HG03280 (cell line): Measurements from ENCODE around the gene GPR85.
"Not testable (repeated sequence)": the region's sequence is repeated elsewhere in the genome, so short reads cannot be mapped to it uniquely, and the experiment has no call there.

Experiments
- ATAC-seq: cut with Tn5 transposase; IDR thresholded peaks from one replicate; pipeline ENCODE4 v1.9.1; 2021; ENCODE audit warnings: mild to moderate bottlenecking, moderate library complexity; ENCODE audit not compliant: unreplicated experiment

Gene GPR85, protein sequence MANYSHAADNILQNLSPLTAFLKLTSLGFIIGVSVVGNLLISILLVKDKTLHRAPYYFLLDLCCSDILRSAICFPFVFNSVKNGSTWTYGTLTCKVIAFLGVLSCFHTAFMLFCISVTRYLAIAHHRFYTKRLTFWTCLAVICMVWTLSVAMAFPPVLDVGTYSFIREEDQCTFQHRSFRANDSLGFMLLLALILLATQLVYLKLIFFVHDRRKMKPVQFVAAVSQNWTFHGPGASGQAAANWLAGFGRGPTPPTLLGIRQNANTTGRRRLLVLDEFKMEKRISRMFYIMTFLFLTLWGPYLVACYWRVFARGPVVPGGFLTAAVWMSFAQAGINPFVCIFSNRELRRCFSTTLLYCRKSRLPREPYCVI

DNA sequence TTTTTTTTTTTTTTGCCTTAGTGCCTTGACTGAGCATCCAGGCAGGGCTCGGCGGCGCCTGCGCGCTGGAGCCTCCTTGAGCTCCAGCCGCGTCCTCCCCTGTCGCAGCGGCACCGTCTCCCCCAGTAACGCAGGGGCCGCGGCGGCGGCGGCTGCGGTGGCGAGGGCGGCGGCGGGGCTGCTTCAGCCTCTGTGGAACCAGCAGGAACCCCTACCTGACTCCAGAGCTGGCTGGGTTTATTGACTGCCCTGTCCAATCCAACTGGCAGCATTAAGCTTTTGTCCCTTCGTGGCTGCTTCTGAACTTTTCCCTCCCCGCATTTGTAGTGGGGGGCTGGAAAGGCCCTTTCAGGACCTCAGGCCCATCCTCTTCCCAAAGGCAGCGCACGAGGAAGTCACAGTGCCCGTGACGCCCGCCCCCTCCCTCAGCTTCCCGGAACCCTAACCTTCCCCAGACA is at the start of gene GPR85:
Gene GPR85 (minus strand): TSS at position 397 of the 458 bp plus-strand sequence. CDS start 2,106 bp downstream, outside the sequence.
- ATAC-seq, result peak; percentile 47

DNA sequence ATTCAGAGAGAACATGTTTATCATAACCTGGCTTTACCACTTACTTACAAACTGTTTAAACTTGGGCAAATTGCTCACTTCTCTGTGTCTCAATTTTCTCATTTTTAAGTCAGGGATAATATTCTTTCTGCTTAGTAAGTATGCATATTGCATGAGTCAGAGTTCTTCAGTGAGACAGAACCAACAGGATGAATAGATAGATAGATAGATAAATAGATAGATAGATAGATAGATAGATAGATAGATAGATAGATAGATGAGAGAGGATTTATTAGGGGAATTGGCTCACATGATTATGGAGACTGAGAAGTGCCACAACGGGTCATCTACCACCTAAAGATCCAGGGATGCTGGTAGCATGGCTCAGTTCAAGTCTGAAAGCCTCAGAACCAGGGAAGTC is 47.4 kb upstream of the GPR85 start:
- ATAC-seq, result no peak

DNA sequence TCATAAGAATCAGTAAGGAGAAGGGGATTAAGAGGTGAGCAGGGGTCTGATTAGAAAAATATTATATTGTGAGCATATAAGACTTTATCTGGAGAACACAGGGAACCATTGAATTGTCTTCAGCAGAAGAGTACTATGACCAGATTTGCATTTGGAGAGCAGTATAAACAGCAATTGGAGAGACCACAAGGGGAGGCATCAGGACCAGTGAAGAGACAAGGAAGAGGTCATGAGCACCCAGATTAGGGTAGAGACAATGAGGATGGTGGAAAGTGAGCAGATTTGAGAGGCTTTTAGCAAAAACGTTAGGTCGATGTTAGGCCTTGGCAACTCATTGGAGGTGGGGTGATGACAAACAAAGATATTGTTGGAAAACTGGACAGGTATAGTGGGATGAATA is 44.7 kb upstream of the GPR85 start:
- ATAC-seq, result no peak

DNA sequence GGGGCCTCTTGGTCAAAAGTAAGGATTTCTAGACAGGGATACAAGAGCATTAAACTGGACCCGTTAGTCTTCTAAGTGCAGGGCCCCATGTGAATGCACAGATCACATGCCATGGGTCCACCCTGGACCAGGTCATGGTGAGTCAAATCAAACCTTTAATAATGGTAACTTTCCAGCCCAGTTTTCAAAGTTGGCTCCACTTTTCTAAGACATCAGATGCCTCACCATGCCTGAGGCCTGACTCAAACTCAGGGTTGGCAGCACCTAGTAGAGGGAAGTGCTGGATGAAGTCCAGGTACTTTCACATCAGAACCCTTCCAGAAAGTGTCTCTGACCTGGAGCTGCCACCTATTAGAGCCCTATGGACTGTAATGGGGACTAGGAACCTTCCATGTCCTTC is 41.4 kb upstream of the GPR85 start:
- ATAC-seq, result no peak

DNA sequence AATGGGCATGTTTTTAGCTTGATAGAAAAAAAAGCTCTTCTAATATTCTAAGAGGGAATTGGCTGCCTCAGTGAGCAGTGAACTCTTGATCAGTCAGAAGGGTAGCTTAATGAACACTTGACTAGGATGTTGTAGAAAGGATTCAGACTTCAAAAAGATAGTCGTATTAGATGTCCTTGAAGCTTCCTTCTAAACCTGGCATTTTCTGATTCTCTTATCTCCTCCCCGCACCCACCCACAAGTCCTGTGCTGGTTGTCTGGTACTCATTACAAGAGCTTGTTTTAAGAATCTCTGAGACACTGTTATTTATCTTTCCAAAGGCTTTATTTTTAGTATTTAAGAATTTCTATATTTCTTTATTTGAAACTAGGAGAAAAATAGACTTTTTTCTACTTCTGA is 39.1 kb upstream of the GPR85 start:
- no peak for ATAC-seq

DNA sequence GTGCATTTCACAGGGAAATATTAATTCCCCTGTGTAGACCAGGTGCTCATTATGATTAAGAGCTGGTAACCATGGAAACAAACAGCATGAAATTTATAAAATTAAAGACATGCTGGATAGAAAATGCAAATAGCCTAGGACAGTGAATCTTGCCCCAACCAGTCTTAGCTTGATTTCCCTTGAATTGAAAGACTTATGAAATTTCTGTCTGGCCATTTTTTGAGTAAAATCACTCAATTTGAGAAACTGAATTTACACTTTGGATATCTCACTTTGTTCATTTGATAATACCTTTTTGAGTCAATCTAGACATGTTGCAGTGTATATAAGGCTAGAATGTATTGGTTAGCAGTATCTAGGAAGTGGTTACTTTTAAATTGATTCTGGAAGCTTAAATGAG is 36.1 kb upstream of the GPR85 start:
- no peak for ATAC-seq

DNA sequence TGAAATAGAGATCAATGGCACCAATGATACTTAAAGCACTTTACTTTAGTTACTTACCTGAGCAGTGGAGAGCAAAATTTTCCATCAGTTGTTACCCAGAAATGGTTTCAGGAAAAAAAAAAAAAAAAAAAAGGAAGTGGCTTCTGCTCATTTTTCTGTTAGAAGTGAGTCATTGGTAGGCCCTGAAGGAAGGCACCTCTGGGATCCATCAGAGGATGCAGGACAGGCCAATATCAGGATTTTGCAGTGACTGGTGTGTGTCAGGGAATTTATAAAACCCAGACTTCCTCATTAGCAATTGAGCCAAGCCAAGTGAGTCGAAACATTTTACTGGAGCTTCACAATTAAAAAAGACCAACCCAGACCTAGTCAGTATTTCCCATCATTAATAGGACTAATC is 34.0 kb upstream of the GPR85 start:
- ATAC-seq, result no peak

DNA sequence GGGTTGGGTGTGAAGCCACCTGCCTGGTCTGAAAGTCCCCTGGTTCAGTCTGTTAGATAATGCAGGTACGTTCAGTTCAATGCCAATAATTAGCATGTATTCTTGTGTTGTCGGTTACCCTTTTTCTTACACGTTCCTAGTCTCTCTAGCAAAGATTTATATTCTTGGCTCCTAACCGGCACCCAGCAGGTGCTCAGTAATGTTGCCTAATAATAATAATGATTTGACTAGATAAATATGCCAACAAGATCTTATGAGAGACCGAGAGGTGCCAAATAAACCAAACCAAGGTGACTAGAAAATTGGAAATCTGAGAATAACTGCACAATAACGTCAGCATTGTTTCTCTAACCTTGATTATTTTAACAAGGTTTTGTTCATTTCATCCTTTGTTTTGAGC is 32.8 kb upstream of the GPR85 start:
- ATAC-seq, result no peak

DNA sequence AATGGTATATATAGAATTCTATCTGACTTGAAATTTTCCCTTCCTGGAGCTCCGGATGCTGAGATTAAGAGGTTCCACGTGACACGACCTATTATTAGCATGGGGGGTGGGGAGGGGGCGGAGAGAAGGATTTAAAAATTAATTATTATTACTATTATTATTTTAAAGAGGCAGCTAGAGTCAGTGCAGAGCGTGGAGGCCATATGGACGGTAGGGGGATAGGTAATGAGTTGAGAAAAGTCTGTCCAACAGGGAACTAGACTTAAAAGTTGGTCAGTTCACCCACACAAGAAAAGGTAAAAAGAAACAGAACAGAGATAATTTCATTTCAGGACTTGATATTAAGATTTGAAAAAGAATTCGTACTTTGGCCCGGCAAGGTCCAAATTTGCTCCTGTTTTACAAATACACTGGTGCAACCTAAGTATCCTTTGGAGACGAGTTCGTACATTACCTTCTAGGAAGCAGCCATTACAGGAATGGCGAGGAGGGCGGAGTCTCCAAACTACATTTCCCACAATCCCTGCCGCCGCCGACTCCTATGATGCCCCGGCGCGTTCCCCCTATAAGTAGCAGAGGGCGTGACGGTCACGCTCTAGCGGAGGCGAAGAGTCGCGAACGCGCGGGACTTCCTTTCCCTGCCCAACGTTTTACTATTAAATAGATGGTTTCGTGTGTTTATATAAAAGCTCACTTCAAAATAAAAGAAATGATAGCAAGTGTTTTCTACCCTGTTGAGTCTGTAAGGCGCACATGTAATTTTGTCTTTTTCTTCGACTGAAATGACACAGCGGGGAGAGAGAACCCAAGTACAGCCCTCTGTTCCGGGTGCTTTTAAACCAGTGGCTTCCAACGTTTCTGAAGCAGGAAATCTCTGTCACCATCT is 31.7 kb upstream of the GPR85 start, which contains the start of gene SMIM30:
Gene SMIM30 (minus strand): TSS at position 481 of the 886 bp plus-strand sequence. CDS start 976 bp downstream, outside the sequence.
- peak; percentile 100 for ATAC-seq

DNA sequence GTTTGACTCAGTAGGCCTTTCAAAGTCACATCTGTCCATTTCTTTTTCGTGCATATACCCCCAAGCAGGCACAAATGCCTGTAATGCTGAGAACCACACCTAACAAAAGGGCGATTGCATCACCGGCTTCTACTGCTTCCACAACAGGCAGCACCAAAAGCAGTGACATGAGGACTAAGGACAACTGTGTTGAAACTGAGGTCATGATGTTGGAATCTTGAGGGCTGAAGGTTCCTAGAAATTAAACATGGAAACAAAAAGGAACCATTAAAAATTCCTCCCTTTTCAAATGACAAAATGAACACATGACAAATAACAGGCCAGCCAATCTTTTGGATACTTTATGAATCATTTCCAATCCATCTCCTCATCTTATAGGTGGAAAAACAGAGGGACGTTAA is 30.7 kb upstream of the GPR85 start:
- ATAC-seq, result not testable (repeated sequence)

DNA sequence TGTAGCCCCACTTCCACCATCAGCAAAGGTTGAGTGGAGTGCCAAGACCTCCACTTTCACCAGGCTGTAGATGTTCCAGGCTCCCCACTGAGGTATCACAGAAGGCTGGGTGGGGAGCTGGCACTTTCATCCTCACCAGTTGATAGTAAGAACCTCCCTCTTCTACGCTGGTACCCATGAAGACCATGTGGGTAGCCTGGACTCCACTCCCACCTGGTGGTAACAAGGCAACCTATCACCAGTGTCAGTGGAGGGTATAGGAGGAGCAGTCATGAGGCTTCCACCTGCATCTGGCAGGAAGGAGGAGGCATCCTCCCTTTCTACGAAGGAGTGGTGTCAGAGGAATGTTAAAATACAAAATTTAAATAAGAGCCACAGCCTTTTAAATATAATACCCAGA is 27.3 kb upstream of the GPR85 start:
- ATAC-seq, result no peak

DNA sequence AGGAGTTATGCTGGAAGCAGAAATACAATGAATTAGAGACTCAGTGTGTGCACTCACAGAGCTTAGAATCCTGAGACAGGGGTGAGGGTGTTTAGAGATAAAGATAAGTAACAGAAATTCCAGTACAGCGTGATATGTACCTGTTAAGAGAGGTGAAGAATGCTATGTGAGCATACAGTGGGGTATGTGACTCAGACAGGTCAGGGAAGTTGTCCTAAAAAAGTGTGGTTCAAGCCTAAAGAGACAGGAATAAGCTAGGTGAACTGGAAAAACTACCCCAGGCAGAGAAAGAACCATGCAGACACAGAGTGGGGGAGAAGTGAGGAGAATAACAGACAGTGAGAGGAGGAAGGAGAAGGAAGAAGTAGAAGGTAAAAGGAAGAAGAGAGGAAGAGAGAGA is 23.1 kb upstream of the GPR85 start:
- ATAC-seq, result no peak

DNA sequence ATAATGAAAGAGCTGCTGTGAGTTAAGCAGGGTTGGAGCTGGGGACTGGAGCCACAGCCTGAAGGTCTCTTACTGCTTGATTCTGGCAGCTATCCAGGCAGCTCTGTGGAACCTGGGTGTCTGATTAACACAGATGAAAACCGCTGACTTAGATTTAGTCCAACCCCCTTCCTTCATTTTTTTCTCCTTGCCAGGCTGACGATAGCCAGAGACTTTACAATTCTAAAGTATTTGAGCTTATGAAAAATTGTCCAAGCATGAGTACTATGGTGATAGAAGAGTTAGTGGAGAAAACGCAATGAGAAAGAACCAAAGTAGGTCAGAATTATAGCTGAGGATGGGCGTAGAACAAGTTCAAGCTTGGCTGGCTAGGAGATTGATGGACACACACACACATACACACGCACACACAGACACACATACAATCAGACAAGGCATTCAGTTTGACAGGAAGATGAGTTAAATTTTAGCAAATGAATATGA is 13.5 kb upstream of the GPR85 start:
- ATAC-seq, result no peak

DNA sequence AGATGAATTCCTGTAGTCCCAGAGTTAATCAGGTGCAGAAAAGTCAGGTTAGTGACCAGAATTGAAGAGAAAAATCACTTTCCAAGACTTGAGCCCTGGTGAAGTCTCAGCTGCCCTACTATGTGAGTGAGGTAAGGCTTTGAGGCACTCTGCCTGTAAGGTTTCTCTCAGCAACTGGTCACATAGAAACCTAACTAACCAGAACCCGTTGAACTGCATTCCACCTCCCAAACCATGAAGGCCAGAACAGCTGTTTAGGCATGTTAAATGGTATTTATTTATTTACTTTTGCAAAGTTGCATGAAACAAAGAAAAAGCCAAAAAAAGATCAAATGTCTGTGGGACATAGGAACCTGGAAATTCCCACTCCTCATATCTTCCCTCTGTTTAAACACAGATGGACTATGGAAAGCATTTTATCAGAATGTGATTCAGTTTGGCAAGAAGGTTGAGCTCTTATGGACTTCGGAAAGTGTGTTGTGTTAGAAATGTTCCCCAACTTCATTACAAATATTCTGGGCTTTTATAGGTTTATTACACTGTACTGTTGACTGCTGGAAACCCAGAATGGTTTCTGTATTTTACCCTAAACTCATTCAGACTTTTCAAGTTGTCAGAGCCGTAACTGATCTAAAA is 12.8 kb upstream of the GPR85 start:
- ATAC-seq, result no peak

DNA sequence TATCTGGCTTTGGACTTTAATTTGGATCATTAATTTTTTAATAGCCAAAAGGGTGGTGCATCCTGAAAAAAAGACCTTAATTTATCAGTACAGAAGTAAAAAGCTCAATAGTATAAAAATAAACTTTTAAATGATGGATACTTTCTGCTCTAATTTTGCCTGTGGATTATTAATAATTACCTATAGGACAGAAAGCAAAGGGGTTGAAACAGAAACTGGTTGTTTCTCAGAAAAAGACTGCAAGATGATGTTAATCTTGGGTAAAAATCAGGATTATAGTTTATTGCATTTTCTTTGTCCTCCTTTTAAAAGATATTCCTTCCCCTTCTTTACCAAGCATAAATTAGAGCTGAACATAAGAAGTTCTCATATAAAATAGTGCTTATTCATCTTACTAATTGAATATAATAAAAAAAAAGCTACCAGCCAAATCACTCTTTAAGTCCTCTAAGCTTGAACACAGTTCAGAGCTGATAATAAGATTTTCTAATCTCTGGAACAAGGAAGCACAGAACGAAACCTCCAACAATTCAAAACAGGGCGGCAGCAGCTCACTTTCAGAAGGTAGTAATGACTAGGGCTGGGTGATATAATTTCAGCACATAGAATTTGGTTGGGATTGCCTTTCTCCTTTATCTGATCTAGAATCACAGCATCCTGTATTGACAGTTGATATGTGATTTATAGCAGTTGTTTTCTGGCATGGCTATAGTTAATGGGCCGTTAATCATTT is 8.1 kb upstream of the GPR85 start:
- ATAC-seq, result no peak

DNA sequence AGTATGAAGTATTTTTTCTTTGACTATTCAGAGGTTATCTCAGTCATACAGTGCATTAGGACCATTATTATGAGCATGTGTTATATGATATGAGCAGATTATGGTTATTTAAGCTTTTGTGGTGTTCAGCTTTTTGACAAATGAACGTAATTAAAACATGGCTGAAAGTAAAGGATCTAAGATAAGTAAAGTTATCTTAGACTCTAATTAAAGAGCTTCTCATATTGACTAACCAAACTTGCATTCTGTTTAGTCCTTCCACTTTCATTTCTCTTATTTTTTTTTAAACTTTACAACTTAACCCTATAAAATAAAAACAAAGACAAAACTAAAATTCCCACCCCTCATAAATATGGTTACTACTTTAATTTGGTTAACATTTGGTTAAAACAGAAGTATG is 6.9 kb upstream of the GPR85 start:
- no peak for ATAC-seq

DNA sequence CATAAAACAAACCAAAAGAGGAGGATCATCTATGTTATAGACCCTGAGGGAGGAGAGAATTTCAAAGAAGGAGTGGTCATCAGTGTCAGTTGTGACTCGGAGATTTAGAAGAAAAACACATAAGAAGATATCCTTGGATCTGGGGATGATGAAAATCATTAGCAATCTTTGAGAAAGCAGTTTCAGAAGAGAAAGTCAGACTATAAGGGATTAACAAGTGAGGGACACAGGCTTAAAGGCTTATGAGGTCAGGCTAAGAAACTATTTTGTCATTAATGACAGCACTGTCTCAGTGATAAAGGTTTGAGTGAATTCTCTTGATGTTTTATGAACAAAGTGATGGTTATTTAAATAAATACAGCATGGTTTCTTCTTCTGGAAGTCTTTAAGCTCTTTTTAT is 6.1 kb upstream of the GPR85 start:
- no peak for ATAC-seq

DNA sequence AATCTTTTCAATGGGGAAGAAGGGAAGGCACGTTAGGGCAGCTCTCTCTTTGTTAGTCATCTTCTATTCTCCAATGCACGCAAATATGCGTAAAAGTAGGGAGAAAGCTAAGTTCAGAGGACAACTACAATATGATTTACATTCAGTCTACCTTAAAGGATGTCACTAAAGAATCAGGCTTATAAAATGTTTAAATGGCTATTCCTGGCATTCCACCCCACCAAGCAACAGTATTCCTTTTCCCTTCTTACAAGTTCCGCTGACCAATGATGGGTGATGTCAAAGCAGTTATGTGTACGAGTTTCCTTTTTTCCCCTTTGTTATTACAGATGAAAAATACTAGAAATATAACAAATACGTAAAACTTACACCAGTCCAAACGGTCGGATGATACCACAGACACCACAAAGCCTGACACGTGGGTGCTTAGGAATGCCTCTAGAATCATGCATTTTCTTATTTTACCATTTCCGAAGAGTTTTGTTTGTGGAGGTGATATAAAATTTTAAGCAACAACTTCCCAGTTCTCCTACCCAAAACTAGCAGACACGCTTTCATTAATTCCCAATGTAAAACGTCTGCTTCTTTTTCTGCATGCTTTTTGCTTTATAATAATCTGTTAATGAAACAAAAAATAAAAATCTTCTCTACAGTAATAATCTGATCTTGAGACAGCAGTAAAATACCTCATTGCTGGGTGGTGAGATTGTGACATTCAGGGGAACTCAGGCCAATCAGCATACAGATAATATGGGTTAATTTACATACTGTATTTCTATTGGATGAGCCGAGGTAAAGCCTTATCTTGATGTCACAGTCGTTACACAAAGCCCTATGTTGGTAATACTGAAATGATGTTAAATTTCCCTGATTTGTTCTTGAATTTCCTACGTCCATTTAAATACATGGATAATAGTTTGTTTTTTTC is 708 bp upstream of the GPR85 start:
- no peak for ATAC-seq

DNA sequence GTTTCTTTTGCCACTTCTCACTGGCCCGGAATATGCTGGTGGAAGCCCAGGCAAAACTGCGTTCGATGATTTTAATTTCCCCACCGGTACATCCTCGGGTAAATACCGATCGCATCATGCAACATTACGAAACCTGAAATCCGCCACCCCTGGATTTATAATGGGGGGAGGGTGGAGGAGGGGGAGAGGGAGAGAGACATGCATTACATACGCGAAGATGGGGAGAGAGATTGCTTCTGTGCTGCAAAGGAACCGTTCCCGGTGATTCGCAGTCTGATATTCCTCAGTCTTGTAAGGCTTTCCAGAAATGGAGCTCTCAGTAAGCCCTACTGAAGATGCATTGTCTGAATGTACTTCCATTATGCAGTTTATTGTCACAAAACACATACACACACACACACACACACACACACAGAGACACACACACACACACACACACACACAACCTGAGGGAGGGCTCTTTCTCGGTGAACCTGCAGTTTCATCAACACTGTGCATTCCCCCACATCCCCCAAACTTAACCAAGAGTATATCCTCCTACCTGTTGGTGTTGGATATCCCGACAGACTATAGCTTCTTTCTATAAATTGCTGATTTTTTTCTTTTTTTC is 741 bp downstream of the GPR85 start:
- no peak for ATAC-seq
